T47D (cell line): ENCODE data around the gene SAP30L.
A peak's percentile ranks its signal among the peaks of the same experiment; 100 is the strongest.

Source experiments
- DNase-seq, 2 experiments: peaks; one replicate each; pipeline versions ENCODE4 v3.0.0 to v3.0.0-alpha.2; 2011 to 2012; ENCODE audit warnings: low read depth in 1 of 2, low spot score in 1 of 2
- JUND ChIP-seq: IDR thresholded peaks from 2 replicates; pipeline ENCODE4 v1.6.1; 2012; ENCODE audit warnings: low read depth
- in situ Hi-C: cut with HindIII; loops from 2 replicates; pipeline ENCODE4 v1.10.0; 2016; ENCODE audit warnings: low sequenced_read_pairs, low pct_unique_long_range_greater_than_20kb

Gene SAP30L, protein sequence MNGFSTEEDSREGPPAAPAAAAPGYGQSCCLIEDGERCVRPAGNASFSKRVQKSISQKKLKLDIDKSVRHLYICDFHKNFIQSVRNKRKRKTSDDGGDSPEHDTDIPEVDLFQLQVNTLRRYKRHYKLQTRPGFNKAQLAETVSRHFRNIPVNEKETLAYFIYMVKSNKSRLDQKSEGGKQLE

DNA sequence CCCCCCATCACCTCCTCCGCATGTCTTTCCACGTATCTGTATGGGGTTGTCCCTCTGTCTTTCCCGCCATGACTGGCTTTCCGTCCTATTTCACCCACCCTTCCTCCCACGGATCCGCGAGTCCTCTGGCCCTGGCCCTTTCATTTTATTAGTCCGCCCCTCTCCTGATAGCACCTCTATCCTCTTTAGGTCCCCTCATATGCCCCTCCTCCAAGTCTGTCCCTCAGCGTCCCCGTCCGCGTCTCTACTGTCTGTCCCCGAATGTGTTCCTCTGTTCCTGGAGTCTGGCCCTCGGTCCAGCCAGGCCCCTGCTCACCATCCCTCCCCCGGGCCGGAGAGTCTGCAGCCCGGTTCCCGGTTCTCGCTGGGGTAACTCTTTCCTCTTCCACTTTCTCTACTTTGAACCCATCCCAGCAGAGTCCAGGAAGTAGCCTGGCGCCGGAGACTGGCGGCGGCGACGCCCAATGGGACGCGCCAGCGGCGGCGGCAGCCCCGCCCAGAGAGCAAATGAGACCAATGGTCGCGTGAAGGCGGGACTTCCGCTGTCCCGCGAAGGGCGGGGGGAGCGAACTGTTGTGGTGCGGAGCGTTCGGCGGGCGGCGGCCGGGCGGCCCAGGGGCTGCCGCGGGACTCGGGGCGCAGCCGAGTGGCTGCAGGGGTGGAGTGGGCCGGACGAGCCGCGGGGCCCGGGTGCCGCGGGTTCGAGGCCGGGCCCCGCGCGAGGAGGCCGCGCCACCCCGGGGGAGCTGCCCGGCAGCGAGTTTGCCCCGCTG is at the start of gene SAP30L:
Gene SAP30L (plus strand): TSS at position 576 of the 773 bp plus-strand sequence. CDS start 608 bp downstream, outside the sequence.
- TF ChIP-seq JUND: no peak
- in situ Hi-C loops: no loop called here
- peak; percentile 97 to 100 for DNase-seq

GRCh38 chr5:154396128-154396527 is 49.7 kb upstream of the SAP30L start:
- DNase-seq: no peak
- in situ Hi-C loops: no loop called here
- TF ChIP-seq JUND: no peak

GRCh38 chr5:154397652-154398406 is 48.0 kb upstream of the SAP30L start:
- in situ Hi-C loops: no loop called here
- TF ChIP-seq JUND: no peak
- DNase-seq: no peak

DNA sequence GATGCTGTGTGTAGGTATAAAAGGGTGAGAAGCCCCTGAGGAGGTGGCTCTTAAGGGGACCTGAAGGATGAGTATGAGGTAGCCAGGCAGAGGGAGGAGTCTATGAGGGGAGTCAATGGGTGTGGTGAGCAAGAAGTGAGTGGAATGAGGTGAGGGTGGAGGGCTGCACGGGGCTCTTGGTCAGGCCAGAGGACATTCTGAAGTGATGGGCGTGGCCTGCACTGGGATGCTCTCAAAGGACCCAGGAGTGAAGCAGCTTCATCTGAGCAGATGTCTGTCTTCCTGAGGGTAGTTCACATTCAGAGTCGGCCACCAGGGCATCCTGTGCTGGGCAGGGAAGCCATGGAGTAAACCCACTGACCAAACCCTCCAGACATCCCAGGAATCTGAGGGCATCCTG is 45.1 kb upstream of the SAP30L start:
- in situ Hi-C loops: no loop called here
- TF ChIP-seq JUND: no peak

DNA sequence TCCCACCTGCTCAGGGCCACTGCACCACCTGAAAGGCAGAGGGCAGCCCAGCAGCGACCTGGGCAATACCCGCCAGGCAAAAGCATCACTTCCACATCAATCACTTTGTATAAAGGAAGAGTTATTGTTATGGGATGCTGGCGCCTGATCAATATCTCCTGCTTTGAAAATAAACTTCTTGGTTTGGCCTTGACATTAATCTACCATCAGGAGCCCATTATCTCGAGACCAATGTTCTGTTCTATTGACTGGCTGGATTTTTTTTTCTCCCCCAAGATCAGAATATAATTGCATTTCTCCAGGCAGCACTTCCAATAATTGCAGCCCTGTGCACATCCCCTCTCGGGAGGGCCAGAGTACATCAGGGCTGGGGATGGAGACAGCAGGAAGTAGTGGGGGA is 44.4 kb upstream of the SAP30L start:
- TF ChIP-seq JUND: no peak
- no peak for DNase-seq
- in situ Hi-C loops: no loop called here

More for the DNA sequence above, 45.1 kb upstream of the SAP30L start:
- peak in 1 of 2 experiments; percentile 27 for DNase-seq

DNA sequence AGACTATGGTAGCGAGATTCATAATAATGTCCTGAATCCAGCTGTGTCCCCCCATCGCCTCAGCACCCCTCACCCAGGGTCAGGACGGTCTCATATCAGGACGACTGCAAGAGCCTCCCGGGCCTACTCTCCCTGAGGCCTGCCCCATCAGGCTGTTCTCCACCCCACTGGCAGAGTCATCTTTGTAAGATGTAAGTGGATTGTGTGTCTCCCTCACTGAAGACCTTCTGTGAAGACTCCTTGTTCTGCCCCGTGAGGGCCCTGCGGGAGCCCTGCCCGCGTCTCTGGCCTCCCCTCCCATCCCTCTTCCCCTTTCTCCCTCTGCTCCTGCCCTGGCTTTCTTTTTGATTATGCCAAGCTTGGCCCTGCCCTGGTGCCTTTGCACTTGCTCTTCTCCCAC is 43.9 kb upstream of the SAP30L start:
- TF ChIP-seq JUND: no peak
- in situ Hi-C loops: no loop called here
- no peak for DNase-seq

DNA sequence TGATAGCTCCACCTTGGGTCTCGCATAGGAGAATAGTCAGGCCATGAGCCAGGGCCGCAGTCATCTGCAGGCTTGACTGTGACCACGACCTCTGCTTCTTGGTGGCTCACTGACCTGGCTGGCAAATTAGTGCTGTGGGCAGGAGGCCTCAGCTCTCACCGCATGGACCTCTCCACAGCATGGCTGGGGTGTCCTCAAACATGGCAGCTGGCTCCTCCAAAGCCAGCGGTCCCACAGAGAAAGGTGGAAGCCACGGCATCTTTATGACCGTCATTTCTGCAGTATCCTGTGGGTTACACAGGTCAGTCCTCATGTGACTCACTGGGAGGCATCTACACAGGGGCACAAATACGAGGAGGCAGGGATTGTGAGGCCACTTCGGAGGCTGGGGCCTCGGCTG is 43.2 kb upstream of the SAP30L start:
- DNase-seq: no peak
- no peak for TF ChIP-seq JUND
- in situ Hi-C loops: no loop called here

DNA sequence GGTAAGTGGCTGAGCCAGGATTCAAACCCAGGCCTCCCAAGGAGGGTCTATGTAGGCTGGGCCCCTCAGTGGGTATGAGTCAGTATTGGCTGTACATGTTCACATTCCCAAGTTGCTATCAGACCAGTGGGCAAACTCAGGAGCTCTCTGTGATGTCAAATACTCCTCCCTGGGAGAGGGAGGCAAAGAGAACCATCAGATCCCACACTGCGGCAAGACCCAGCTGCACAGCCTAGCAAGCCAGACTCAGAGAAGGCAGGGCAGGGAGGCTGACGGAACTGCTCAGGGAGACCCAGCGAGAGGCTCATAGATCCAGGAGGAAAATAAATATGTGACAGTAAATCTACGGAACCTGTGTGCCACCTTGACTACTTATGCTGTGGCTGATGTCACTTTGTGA is 42.6 kb upstream of the SAP30L start:
- in situ Hi-C loops: no loop called here
- TF ChIP-seq JUND: no peak
- DNase-seq: no peak

- no peak for TF ChIP-seq JUND
- no peak for DNase-seq
- in situ Hi-C loops: no loop called here
Measured at GRCh38 chr5:154403776-154404387, 41.9 kb upstream of the SAP30L start.

DNA sequence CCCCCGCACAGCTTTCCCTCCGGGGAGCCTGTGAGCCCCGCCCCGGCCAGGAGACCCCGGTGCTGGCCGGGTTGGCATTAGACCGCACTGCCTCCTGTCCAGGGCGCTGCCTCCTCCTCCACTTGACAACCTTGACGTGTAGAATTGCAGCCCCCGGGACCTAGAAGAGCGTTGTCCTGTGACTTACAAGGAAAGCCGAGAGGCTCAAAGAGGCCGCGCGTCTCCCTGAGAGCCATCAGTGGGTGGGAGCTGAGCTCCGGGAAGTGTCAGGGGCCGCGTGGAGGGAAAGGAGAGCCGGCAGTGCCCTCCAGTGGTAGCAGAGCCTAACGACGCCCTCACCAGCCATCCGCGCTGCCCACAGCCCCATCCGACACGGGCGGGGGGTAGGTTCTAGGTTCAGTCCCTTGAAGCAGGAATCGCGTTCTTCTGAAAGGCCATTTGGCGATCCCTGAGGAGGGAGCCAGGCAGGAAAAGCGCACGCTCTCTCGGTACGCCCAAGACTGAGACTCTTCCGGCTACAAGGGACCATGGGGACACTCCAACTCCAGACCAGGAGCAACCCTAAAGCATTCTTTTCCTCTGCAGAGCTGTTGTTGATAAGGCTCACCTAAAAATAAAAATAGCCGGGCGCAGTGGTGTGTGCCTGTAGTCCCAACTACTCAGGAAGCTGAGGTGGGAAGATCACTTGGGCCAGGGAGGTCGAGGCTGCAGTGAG is 40.6 kb upstream of the SAP30L start:
- in situ Hi-C loops: no loop called here
- no peak for TF ChIP-seq JUND
- peak; percentile 81 to 88 for DNase-seq

DNA sequence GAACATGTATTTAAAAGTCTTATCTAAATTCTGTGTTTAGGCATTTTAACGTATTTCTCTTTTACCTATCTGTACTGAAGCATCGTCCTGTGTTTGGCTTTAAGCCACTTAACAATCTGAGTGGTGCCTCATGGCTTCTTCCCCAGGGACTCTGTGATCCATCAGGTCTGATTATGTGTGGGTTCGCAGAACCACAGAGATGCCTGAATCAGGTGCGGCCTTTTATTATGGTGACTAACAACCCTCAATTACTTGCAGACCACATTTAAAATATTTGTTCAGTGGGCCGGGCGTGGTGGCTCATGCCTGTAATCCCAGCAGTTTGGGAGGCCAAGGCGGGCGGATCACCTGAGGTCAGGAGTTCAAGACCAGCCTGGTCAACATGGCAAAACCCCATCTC is 39.6 kb upstream of the SAP30L start:
- no peak for TF ChIP-seq JUND
- no peak for DNase-seq
- in situ Hi-C loops: no loop called here

GRCh38 chr5:154406826-154407225 is 39.0 kb upstream of the SAP30L start:
- DNase-seq: no peak
- in situ Hi-C loops: no loop called here
- no peak for TF ChIP-seq JUND

DNA sequence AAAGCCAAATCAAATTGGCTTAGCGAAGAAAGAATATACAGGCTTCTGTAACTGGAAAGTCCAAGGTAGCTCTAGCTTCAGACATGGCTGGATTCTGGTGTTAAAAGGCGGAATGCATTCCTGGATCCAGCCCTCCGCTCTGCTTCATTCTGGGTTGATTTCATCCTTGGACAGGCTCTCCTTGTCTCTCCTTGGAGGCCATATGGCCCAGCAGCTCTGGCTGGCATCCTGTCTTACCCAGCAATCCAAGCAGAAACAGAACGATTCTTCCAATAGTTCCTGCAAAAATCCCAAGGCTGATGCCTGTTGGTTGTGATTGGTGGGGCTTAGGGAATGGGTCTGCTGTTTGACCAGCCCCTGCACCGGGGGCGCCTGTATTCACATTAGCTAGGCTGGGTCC is 37.0 kb upstream of the SAP30L start:
- in situ Hi-C loops: no loop called here
- no peak for TF ChIP-seq JUND
- DNase-seq: no peak
